Colonic mucosa (tissue), 4 donors: Measurements from ENCODE around the gene HINT2. TPM values are rescaled to one million over a fixed set of nuclear protein-coding genes. Genes with fewer than 3 reads are reported as not detected.

Experiments
- DNase-seq: peaks from one replicate; pipeline ENCODE4 v3.0.0-alpha.2; 2020
- H3K27ac ChIP-seq: fragments of 200-600 bp; one replicate; pipeline ENCODE4 v1.8.0; 2021
- H3K27me3 ChIP-seq: fragments of 200-600 bp; one replicate; pipeline ENCODE4 v1.8.0; 2021
- H3K36me3 ChIP-seq: fragments of 200-600 bp; one replicate; pipeline ENCODE4 v1.8.0; 2021
- H3K4me1 ChIP-seq: fragments of 200-600 bp; one replicate; pipeline ENCODE4 v1.8.0; 2021; ENCODE audit warnings: mild to moderate bottlenecking
- H3K4me3 ChIP-seq: fragments of 200-600 bp; one replicate; pipeline ENCODE4 v1.8.0; 2021
- H3K9ac ChIP-seq, 2 donors: one replicate each; pipeline ENCODE4 v1.7.0; 2013; ENCODE audit warnings: control low read depth in 2 of 2, low read depth in 2 of 2, low read length in 2 of 2
- H3K9me3 ChIP-seq: fragments of 200-600 bp; one replicate; pipeline ENCODE4 v1.8.0; 2021
- intact Hi-C: fragments of 100-400 bp; cut with DNase I; formaldehyde crosslinking; loops from one replicate; pipeline ENCODE4 v1.14.1; 2022
- total RNA-seq, 2 donors: library from RNA; stranded (reverse); fragmentation: NEBNext Ultra II Directional in 1 of 2; extraction: Animal tissue kit (Norgen Biotek cat#: 25700) in 1 of 2; gene quantifications; one replicate each; pipeline ENCODE4 v1.2.1, GENCODE V29; 2021
- TF ChIP-seq, protein P1 (sequence below): fragments of 200-600 bp; IDR thresholded peaks from one replicate; pipeline ENCODE4 v1.8.0; 2022; ENCODE audit warnings: antibody characterized with exemption, mild to moderate bottlenecking
- donor health status: healthy.
- donor health status: DM: no; HTN: no; CAD: no.
- donor health status: DM: no; HTN: no; CAD: no.

Gene HINT2
- total RNA-seq, 2 donors from 2014 or later, result 49.5 to 64.5 TPM

GRCh38 chr9:35827486-35827885, 12.6 kb upstream of the HINT2 start:
- Histone ChIP-seq H3K27ac (no peak overlapping the region), H3K9ac (no peak overlapping the region), H3K4me1 (no peaks in the 10 kb centered on the region), H3K4me3 (no peak overlapping the region), H3K27me3 (no peaks in the 10 kb centered on the region), H3K36me3 (no peaks in the 10 kb centered on the region), H3K9me3 (no peaks in the 10 kb centered on the region)
- TF ChIP-seq, protein P1, sequence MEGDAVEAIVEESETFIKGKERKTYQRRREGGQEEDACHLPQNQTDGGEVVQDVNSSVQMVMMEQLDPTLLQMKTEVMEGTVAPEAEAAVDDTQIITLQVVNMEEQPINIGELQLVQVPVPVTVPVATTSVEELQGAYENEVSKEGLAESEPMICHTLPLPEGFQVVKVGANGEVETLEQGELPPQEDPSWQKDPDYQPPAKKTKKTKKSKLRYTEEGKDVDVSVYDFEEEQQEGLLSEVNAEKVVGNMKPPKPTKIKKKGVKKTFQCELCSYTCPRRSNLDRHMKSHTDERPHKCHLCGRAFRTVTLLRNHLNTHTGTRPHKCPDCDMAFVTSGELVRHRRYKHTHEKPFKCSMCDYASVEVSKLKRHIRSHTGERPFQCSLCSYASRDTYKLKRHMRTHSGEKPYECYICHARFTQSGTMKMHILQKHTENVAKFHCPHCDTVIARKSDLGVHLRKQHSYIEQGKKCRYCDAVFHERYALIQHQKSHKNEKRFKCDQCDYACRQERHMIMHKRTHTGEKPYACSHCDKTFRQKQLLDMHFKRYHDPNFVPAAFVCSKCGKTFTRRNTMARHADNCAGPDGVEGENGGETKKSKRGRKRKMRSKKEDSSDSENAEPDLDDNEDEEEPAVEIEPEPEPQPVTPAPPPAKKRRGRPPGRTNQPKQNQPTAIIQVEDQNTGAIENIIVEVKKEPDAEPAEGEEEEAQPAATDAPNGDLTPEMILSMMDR, result no peak
- DNase-seq, result no peak
- intact Hi-C loops, result loop anchor here (2.0 kb wide), 1 partner anchor 55 kb away; no protein-coding TSS in a partner anchor

DNA sequence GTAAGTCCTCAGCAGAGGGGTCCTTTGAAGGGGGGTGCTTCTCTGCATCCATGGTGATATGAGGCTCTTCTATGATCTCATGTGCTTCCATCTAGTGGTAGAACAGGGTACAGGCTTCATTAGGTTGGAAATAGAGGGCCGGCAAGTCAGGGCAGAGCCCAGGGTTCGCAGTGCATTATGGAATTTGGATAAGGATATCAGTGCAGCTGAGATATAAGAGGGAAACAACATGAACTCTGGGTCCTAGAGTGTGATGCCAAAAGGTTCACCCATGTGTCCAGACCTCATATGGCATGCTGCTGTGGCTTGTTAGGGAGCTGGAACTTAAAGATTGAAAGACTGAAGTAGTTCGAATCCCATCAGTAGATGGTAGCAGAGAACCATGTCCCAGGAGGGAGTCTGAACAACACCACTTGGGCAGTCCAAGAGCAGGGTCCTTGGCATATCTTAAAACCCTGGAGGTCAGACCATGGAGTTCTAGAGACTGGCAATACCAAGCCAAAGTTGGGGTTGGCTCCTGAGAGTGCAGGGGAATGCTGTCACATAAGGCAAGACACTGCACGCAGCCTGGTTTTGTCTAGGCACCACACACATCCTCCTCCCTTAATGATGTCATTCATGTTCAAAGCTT, 11.3 kb upstream of the HINT2 start:
- Histone ChIP-seq H3K9ac (no peak overlapping the region), H3K9me3 (no peaks in the 10 kb centered on the region), H3K36me3 (no peaks in the 10 kb centered on the region), H3K27me3 (no peaks in the 10 kb centered on the region), H3K4me1 (no peaks in the 10 kb centered on the region), H3K27ac (no peak overlapping the region), H3K4me3 (no peak overlapping the region)
- intact Hi-C loops, result loop anchor here (2.0 kb wide), 1 partner anchor 57 kb away; no protein-coding TSS in a partner anchor
- peak; percentile 60 for DNase-seq
- TF ChIP-seq, protein P1, result peak; percentile 85

- Histone ChIP-seq H3K27ac (no peak overlapping the region), H3K9ac (no peak overlapping the region), H3K36me3 (no peaks in the 10 kb centered on the region), H3K4me1 (no peaks in the 10 kb centered on the region), H3K27me3 (no peaks in the 10 kb centered on the region), H3K4me3 (no peak overlapping the region), H3K9me3 (no peaks in the 10 kb centered on the region)
- intact Hi-C loops, result no loop called here
- TF ChIP-seq, protein P1, result no peak
- DNase-seq, result no peak
Measured at GRCh38 chr9:35822926-35823325, 8.1 kb upstream of the HINT2 start.

GRCh38 chr9:35820076-35820475, 5.2 kb upstream of the HINT2 start:
- Histone ChIP-seq H3K27me3 (no peaks in the 10 kb centered on the region), H3K9me3 (no peaks in the 10 kb centered on the region), H3K36me3 (no peaks in the 10 kb centered on the region), H3K4me1 (no peaks in the 10 kb centered on the region), H3K4me3 (no peak overlapping the region), H3K9ac (no peak overlapping the region), H3K27ac (no peak overlapping the region)
- intact Hi-C loops, result no loop called here
- no peak for DNase-seq
- TF ChIP-seq, protein P1, result no peak

- Histone ChIP-seq H3K27me3 (no peaks in the 10 kb centered on the region), H3K9ac (no peak overlapping the region), H3K36me3 (no peaks in the 10 kb centered on the region), H3K27ac (no peak overlapping the region), H3K4me1 (peaks cover 8% of the 10 kb centered on the region), H3K4me3 (no peak overlapping the region), H3K9me3 (no peaks in the 10 kb centered on the region)
- intact Hi-C loops, result no loop called here
- TF ChIP-seq, protein P1, result no peak
- DNase-seq, result no peak
Measured at GRCh38 chr9:35818341-35818740, 3.5 kb upstream of the HINT2 start.
